HG03039 (cell line): ENCODE data around the gene HAUS6.
"Not testable (repeated sequence)": the region's sequence is repeated elsewhere in the genome, so short reads cannot be mapped to it uniquely, and the experiment has no call there.

Experiments used
- ATAC-seq: cut with Tn5 transposase; IDR thresholded peaks from one replicate; pipeline ENCODE4 v1.9.1; 2021; ENCODE audit warnings: mild to moderate bottlenecking, moderate library complexity; ENCODE audit not compliant: unreplicated experiment

HAUS6 gene

DNA sequence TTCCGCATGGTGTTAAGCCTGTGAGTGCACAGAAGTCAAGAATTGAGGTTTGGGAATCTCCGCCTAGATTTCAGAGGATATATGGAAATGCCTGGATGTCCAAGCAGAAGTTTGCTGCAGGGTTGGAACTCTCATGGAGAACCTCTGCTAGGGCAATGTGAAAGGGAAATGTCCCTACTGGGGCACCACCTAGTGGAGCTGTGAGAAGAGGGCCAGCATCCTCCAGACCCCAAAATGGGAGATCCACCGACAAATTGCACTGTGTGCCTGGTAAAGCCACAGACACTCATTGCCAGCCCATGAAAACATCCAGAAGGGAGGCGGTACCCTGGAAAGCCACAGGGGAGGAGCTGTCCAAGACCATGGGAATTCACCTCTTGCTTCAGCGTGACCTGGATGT is 66.1 kb downstream of the HAUS6 start:
- ATAC-seq = no peak

DNA sequence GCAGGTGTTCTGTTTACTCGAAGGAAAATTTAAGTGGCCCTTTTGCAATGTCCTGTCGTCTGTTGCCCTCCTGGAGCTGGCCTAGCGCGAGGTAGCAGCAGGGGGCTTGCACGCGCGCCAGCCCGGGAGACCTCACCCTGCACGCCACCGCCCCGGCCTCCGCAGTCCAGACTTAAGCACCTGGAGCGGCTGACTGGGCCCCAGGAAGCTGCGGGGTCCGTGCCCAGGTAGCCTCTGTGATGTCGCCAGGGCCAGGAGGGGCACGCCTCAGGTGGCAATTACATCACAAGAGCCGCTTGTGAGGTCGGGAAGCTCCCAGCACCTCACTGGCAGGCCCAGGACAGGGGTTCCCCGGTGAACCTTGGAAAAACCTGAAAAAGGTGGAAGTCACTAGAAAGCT is 69.7 kb downstream of the HAUS6 start, which contains the start of gene SAXO1:
Gene SAXO1 (minus strand): TSS at position 195 of the 400 bp plus-strand sequence. CDS start 301 bp downstream, outside the sequence.
- no peak for ATAC-seq

DNA sequence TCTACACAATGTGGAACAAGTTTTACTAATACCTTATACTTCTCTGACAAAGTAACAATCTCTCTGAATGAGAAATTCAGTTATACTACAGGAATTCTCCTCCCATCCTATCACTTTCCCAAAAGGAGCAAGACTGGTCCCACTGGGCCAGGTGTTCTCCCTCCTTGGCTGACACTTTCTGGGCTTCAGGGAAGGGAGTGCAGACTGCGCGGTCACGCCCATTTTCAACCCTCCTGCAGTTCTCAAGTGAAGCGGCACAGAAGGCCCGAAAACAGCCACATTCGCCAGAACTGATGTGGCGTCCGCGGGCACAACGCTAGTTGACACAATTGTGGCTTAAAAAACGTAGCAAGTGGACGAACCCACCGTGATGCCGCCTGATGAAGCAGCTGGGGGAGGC is 70.3 kb downstream of the HAUS6 start:
- ATAC-seq = no peak

DNA sequence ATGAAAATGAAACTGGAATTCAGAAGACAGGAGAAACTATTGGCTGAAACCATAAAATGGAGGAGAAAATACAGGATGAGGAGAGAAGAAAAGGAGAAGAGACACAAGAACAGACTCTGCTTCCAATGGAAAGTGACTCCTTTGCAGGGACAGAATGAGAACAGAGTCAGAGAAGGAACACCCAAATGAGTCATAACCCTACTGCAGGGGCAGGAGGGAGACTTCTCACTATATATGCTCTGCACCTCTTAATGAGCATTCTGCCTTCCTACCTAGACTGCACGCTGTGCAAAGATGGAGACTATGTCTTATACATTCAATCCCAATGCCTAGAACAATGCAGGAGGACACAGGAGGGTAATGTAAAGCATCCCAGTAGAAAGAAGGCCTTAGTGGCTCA is 71.8 kb downstream of the HAUS6 start:
- peak; percentile 91 for ATAC-seq

DNA sequence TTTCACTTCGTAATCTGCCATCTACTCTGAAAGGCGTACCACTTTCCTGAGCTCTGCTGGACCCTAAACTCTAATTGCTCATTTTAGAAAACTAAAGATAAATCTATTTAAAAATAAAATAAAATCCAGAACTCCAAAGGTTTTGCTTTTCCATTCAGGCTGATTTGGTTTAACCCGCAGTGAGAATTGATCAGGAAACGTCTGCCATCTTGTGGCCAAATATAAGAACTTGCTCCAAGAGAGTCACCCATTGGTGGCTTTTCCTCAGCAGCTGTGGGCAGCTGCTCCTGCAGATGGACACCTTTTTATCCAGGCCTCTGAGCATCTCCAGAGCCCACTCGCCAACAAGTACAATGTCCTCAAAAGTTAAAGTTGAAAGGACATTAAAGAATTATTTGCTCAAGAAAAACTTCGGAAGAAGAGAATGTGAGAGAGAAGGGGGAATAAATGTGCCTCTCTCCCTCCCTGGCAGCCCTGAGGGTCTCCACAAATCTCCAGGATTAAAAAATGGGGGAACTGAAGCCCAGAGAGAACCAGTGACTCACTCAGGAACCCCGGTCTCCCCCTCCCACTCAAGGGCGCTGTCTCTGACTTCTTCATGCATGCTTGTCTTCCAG is 73.8 kb downstream of the HAUS6 start:
- peak; percentile 46 for ATAC-seq

DNA sequence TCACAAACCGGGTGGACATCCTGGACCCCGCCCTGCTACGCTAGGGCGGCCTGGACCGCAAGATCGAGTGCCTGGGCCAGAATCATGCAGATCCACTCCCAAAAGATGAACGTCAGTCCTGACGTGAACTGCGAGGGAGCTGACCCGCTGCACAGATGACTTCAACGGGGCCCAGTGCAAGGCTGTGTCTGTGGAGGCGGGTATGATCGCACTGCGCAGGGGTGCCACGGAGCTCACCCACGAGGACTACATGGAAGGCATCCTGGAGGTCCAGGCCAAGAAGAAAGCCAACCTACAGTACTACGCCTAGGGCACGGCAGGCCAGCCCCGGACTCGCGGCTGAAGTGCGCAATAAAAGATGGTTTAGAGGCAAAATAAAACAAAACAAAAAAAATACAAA is 74.9 kb downstream of the HAUS6 start:
- ATAC-seq = no peak

DNA sequence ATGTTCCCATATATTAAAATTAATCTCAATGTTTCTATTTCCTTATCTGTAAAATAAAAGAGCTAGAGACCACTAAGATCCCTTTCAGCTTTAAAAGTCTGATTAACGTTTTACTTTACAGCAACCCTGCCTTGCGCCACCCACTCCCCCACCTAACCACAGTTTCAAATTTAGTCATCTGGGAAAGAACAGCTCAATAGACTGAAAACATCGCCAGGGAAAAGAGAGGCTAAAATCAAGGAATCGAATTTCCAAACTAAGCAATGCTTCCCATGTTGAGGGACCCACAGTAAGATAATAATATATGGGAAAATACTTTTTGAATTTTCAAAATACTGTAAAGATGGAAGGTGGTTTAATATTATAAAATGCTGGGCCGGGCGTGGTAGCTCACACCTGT is 76.3 kb downstream of the HAUS6 start:
- ATAC-seq = no peak

DNA sequence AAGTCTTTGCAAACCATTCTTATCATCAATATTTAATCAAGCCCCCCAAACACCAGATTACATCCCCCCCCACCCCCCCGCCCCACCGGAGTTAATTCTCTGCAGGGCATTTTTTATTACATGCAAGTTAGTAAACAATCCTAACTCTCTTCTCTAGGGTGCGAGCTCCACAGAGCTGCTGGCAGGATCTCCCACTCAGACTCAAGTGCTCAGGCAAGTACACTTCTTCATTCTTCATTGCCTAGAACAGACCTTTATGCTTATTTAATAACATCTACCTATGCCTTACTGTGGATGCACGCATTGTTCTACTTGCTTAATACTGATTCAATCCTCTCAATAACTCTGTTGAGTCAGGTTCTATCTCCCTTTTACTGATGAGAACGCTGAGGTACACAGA is 79.6 kb downstream of the HAUS6 start:
- ATAC-seq = no peak

DNA sequence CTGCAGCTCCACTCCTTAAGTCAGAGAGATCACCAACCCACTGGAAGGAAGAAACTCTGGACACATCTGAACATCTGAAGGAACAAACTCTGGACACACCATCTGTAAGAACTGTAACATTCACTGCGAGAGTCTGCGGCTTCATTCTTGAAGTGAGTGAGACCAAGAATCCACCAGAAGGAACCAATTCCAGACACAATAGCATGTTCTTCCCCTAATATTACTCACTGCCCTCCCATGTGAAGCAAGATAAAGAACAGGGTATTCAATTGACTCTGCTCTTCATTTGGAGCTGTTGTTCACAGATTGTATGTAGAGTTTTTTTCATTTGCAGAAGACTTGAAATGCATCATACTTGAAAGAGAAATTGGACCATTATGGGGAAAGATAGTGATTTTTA is 80.5 kb downstream of the HAUS6 start:
- ATAC-seq = peak; percentile 66

DNA sequence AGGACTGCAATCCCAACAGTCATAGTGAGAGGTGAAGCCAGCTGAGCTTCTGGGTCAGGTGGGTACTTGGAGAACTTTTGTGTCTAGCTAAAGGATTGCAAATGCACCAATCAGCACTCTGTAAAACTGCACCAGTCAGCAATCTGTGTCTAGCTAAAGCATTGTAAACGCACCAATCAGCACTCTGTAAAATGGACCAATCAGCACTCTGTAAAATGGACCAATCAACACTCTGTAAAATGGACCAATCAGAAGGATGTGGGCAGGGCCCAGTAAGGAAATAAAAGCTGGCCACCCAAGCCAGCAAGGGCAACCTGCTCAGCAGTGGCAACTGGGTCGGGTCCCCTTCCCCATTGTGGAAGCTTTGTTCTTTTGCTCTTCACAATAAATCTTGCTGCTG is 81.1 kb downstream of the HAUS6 start:
- not testable (repeated sequence) for ATAC-seq

DNA sequence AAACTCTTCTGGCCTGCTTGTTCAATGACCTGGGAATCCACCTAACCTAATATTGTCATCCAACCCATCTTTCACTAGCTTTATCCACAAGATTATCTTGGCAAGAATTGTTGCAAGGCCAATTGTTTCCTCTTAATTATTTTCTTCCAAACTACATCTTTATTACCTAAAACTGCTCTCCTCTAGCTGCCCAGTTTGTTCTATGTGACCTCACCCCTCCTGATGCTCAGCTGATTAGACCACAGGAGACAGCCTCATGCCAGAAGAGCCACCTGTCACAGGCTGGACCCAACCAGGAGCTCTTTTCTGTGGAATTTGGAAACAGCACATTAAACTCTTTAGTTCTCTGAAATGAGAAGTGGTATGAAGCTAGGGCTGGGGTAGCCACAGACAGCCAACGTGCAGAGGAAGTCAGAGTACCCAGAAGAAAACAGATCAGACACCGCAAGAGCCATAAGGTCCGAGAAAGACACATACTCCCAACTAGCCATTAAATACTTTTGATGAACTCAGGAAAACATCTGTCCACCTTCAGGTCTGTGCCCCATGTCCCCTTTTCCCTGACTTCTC is 81.7 kb downstream of the HAUS6 start:
- ATAC-seq = no peak

DNA sequence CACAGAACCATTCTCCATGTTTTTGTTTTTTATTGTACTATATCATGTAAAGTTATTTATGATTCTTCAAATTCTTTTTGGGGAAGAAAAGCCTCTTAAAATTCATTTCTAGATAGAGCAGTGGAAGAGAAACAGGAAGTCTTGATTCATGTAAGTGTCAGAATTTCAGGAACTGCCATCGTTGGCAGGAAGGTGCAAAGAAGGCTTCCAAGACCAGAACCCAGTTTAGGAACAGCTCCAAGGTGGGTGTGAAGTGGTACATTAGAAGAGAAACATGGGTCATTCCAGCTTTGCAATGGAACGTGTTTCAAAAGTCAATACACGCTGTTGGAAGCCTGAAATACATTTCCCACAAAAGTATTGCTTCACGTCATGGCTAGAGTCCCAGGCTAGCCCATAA is 84.5 kb downstream of the HAUS6 start:
- no peak for ATAC-seq

DNA sequence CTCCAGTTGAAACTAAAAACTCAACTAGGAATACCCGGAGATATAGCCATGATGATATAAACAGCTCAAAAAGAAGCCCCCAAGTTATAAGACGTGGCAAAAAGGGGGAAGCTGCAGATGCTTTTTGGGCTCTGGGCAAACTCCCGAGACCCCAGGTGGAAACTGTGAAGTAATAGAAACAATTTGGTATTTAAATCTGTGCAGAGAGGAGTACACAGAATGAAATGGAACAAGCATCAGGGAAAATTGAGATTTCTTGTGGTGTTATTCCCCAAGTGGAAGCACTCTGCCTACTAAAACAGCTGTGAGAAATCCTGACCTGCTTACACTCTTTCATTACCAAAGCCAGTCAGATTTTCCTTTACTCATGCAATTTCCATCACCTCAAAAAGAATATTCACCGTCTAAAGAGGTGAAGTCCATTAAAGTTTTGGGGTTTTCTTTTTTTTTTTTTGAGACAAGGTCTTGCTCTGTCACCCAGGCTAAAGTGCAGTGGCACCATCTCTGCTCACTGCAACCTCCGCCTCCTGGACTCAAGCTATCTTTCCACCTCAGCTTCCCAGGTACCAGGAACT is 93.2 kb downstream of the HAUS6 start:
- no peak for ATAC-seq
